ENCODE measurements around the gene GFPT1.

Gene GFPT1

GRCh38 chr2:69279211-69279610 lies 107.8 kb downstream of the GFPT1 start:
- 90 to 100% methylated on average over 2 of the region's 2 CpGs for WGBS, 2 experiments
- Histone ChIP-seq H3K4me3 (ENCODE audit: insufficient read depth, low read depth, low read length) (no peak overlapping the region), H3K4me1 (ENCODE audit: control insufficient read depth, insufficient read depth, low read length) (no peaks in the 10 kb centered on the region), H3K36me3 (ENCODE audit: control insufficient read depth, insufficient read depth, low read length) (no peaks in the 10 kb centered on the region), H3K9me3 (ENCODE audit: control insufficient read depth, low read length) (no peaks in the 10 kb centered on the region), H3K27ac (ENCODE audit: insufficient read depth, low read depth, low read length, poor library complexity, severe bottlenecking) (no peak overlapping the region), H3K27me3 (ENCODE audit: control insufficient read depth, insufficient read depth, low read length, poor library complexity, severe bottlenecking) (no peaks in the 10 kb centered on the region)

DNA sequence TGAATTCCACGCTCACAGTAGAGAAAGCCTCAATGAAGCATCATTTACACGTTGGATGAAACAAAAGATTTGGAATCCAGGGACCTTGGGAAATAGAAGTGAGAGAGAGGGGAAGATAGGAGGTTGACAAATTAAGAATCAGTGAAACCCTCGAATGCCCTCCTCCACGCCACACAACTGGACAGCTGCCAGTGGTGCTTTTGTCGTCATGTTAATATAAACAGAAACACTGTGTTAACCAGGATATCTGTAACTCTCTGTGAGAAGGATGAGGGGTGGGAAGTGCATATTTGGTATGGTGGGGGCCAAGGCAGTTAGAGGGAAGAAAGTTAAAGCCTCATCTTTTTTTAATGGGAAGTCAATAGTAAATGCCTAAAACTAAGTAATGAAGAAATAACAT lies 108.7 kb downstream of the GFPT1 start:
- H3K4me3 ChIP-seq (ENCODE audit: insufficient read depth, low read depth, low read length), result no peak overlapping the region
- 91 to 94% methylated on average over 5 of the region's 5 CpGs for whole genome bisulfite sequencing, 2 experiments

DNA sequence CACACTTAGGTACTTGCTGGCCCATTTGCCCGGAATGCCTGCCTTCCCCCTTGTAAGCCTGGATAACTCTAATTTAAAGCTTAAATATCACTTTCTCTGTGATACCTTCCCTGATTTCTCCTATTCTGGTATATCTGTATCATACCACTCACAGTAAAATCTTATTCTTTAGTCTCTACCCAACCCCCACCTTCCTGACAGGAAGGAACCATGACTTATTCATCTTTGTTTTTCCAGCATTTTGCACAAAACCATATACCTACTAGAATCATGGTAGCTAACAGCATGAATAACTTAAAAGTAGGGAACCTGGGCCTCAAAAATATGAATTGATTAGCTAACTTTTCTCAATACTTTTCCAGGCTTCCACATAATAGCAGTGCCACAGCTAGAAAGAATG lies 111.5 kb downstream of the GFPT1 start:
- H3K36me3 ChIP-seq (ENCODE audit: control insufficient read depth, insufficient read depth, low read length), result no peaks in the 10 kb centered on the region
- whole genome bisulfite sequencing, 2 experiments, result 90 to 91% methylated on average over 1 of the region's 1 CpG
- no peaks in the 10 kb centered on the region for H3K9me3 ChIP-seq (ENCODE audit: control insufficient read depth, low read length)
- H3K4me1 ChIP-seq (ENCODE audit: control insufficient read depth, insufficient read depth, low read length), result no peaks in the 10 kb centered on the region
- H3K4me3 ChIP-seq (ENCODE audit: insufficient read depth, low read depth, low read length), result no peak overlapping the region
- H3K27ac ChIP-seq (ENCODE audit: insufficient read depth, low read depth, low read length, poor library complexity, severe bottlenecking), result no peak overlapping the region
- no peaks in the 10 kb centered on the region for H3K27me3 ChIP-seq (ENCODE audit: control insufficient read depth, insufficient read depth, low read length, poor library complexity, severe bottlenecking)

More for the DNA sequence above, 108.7 kb downstream of the GFPT1 start:
- no peaks in the 10 kb centered on the region for H3K9me3 ChIP-seq (ENCODE audit: control insufficient read depth, low read length)
- H3K36me3 ChIP-seq (ENCODE audit: control insufficient read depth, insufficient read depth, low read length), result no peaks in the 10 kb centered on the region
- H3K4me1 ChIP-seq (ENCODE audit: control insufficient read depth, insufficient read depth, low read length), result no peaks in the 10 kb centered on the region
- H3K27ac ChIP-seq (ENCODE audit: insufficient read depth, low read depth, low read length, poor library complexity, severe bottlenecking), result no peak overlapping the region
- H3K27me3 ChIP-seq (ENCODE audit: control insufficient read depth, insufficient read depth, low read length, poor library complexity, severe bottlenecking), result no peaks in the 10 kb centered on the region

DNA sequence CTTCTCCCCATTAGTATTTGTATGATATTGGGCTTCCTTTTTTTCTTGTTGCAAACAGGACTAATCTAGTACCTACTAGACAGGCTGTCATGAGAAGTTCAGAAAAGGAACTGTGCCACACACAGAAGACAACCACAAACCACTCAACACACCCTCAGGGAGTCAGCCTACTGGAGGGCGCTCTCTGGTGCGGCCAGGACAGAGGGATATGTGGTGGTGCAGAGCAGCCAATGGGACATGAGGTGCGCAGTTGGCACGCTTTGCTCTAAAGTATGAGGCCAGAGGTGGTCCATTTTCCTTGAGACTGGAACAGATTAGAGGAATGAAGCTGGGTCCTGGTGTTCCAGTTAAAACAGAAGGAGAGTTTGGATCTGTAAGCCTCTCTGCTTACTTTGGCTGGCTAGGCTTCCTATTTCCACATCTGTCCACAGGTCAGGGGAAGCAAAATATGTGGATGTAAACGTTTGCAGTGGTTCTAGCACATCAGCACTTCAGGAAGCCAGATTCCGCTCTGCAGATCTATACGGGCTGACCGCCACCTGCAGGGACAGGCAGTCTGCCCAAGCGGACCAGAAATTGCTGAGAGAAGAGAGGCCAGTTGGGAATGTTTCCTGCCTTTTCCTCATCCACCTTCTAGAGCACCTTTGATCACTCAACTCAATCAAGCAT lies 114.1 kb downstream of the GFPT1 start:
- Histone ChIP-seq H3K36me3 (ENCODE audit: control insufficient read depth, insufficient read depth, low read length) (no peaks in the 10 kb centered on the region), H3K27me3 (ENCODE audit: control insufficient read depth, insufficient read depth, low read length, poor library complexity, severe bottlenecking) (no peaks in the 10 kb centered on the region), H3K4me3 (ENCODE audit: insufficient read depth, low read depth, low read length) (no peak overlapping the region), H3K9me3 (ENCODE audit: control insufficient read depth, low read length) (no peaks in the 10 kb centered on the region), H3K4me1 (ENCODE audit: control insufficient read depth, insufficient read depth, low read length) (no peaks in the 10 kb centered on the region), H3K27ac (ENCODE audit: insufficient read depth, low read depth, low read length, poor library complexity, severe bottlenecking) (no peak overlapping the region)
- 88% methylated on average over 9 of the region's 9 CpGs for WGBS, 2 experiments

- H3K4me1 ChIP-seq (ENCODE audit: control insufficient read depth, insufficient read depth, low read length), result no peaks in the 10 kb centered on the region
- no peaks in the 10 kb centered on the region for H3K27me3 ChIP-seq (ENCODE audit: control insufficient read depth, insufficient read depth, low read length, poor library complexity, severe bottlenecking)
- no peak overlapping the region for H3K4me3 ChIP-seq (ENCODE audit: insufficient read depth, low read depth, low read length)
- no peaks in the 10 kb centered on the region for H3K36me3 ChIP-seq (ENCODE audit: control insufficient read depth, insufficient read depth, low read length)
- H3K9me3 ChIP-seq (ENCODE audit: control insufficient read depth, low read length), result no peaks in the 10 kb centered on the region
- WGBS, 2 experiments, result 87 to 96% methylated on average over 3 of the region's 3 CpGs
- no peak overlapping the region for H3K27ac ChIP-seq (ENCODE audit: insufficient read depth, low read depth, low read length, poor library complexity, severe bottlenecking)
Observed at GRCh38 chr2:69271831-69272257, 115.2 kb downstream of the GFPT1 start.
